GM20431 (cell line): Measurements from ENCODE around the gene RP9.
"Not testable (repeated sequence)": the region's sequence is repeated elsewhere in the genome, so short reads cannot be mapped to it uniquely, and the experiment has no call there.

Experiments
- in situ Hi-C: fragments of 300-500 bp; cut with MseI, MboI; formaldehyde crosslinking; loops from one replicate; pipeline ENCODE4 v1.15.0; 2020; ENCODE audit warnings: low sequenced_read_pairs; ENCODE audit not compliant: unreplicated experiment

Gene RP9

GRCh38 chr7:33107136-33108066 lies 1.8 kb downstream of the RP9 start:
- in situ Hi-C loops: no loop called here

GRCh38 chr7:33101906-33102305 lies 7.3 kb downstream of the RP9 start:
- in situ Hi-C loops: no loop called here

DNA sequence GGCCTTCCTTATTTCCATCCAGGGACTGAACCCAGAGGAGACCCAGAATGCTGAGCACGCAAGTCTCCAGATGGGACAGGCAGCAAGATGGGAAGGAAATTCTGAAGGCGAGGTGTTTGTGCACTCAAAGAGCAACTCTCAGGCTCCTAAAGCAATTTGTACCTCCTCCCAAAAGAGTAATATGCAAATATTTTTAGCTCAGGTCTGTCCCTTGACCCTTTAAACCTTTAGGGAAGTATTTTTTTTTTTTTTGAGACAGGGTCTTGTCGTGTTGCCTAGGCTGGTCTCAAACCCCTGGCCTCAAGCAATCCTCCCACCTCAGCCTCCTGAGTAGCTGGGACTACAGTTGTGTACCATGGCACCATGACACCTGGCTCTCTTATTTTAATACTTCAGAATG lies 8.4 kb downstream of the RP9 start:
- in situ Hi-C loops: no loop called here

- in situ Hi-C loops: no loop called here
Measured at GRCh38 chr7:33099154-33099940, 9.9 kb downstream of the RP9 start.

GRCh38 chr7:33094745-33095275 lies 14.4 kb downstream of the RP9 start:
- in situ Hi-C loops: not testable (repeated sequence)

GRCh38 chr7:33093266-33093665 lies 15.9 kb downstream of the RP9 start:
- in situ Hi-C loops: no loop called here

DNA sequence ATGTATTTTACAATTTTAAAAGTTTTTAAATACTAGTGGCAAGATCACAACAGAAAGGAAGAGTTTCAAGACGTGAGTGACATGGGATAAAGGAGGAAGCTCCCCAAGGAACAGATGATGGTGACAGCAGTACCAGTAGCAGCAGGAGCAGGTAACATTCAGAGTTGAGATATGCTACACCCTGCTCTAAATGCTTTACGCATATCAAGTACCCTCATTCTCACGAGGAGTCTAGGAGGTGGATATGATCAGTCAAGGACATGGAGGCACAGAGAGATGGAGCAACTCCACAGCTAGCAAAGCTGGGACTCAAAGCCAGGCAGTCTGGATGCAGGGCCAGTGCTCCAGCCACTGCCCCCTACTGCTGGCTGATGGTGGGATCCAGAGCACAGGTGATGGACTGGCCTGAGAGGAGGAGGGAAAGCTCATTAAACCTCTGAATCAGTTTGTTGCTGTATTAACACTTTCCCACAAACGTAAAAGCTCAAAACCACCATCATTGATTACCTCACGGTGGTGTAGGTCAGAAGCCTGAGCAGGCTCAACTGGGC lies 17.5 kb downstream of the RP9 start:
- in situ Hi-C loops: no loop called here

DNA sequence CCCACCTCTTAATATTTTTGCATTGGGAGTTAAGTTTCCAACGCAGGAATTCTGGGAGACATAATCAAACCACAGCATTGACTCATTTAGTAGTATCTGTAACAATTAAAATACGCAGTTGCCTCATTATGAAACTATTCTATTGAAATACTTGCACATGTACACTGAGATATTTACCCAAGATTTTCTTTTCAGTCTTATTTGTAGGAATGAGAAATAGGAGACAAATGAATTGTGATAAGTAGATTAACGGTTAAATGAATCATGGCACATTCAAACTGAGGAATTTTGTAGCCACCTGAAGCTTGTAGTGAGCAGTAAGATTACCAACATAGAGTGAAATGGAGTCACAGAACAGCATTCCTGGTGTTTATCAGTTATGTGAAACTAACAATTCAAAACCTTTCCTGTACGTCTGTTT lies 18.1 kb downstream of the RP9 start:
- in situ Hi-C loops: no loop called here

DNA sequence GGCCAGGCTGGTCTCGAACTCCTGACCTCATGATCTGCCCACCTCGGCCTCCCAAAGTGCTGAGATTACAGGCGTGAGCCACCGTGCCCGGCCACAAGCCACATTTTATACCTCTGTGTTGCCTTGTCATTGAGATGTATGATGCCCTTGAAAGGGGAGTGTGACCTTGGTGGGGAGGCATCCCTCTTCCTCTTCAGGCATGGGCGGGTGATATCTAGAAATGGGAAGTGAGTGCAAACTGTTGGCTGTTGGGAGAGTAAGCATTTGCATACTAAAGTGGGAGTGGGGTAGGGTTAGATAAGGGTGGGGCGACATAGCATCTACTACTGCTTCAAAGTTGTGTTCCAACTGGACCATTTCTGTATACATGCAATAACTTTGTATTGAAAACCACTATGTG lies 20.1 kb downstream of the RP9 start:
- in situ Hi-C loops: no loop called here

- in situ Hi-C loops: no loop called here
Measured at GRCh38 chr7:33087858-33088257, 21.3 kb downstream of the RP9 start.

DNA sequence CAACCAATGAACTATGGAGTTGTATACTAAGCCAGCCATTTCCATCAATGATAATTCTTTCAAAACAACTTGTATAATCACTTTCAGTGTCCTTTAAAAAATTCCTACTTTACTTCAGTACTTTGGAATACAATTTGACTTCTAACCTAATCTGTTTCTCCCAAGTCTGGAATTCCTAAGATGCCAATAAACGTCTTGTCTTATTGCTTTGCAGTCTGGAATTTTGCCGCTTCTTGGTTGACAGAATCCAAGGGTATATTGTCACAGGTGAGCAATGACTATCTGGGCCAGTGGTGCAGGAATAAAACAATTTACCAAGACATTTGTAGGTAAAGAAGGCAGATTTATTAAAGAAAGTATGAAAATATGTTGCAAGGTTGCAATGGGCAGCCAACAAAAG lies 21.8 kb downstream of the RP9 start:
- in situ Hi-C loops: no loop called here

- in situ Hi-C loops: no loop called here
Measured at GRCh38 chr7:33079763-33080690, 29.2 kb downstream of the RP9 start.

- in situ Hi-C loops: no loop called here
Measured at GRCh38 chr7:33079096-33079495, 30.1 kb downstream of the RP9 start.

DNA sequence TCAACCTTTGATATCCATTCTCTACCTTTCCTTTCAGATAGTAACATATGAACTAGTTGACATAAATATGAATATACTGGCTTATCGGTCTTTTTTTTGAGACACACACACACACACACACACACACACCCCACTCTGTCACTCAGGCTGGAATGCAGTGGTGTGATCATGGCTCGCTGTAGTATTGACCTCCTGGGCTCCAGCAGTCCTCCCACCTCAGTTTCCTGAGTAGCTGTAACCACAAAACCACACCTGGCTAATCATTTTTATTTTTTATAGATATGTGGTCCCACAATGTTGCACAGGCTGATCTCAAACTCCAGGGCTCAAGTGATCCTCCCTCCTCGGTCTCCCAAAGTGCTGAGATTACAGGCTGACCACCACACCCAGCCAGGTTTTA lies 32.5 kb downstream of the RP9 start:
- in situ Hi-C loops: no loop called here

DNA sequence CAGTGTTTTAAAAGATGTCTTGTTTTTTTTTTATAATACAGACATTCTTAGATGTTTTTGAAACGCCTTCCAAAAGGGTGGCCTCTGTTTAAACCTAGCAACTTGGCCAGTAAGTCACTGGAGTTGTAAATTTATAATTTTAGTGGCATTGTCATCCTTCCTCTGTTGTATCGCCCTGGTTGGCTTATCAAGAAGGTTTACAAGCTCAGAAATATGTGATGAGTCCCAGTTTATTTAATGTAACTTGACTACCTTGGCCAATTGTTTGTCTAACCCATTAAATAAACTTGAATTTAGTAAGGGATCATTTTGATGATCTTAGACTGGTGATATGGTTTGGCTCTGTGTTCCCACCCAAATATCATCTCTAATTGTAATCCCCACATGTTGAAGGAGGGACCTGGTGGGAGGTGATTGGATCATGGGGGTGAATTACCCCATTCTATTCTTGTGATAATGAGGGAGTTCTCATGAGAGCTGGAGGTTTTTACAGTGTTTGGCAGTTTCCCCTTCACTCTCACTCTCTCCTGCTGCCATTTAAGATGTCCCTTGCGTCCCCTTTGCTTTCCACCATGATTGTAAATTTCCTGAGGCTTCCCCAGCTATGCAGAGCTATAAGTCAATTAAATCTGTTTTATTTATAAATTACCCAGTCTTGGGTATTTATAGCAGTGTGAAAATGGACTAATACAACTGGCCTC lies 33.2 kb downstream of the RP9 start:
- in situ Hi-C loops: no loop called here

DNA sequence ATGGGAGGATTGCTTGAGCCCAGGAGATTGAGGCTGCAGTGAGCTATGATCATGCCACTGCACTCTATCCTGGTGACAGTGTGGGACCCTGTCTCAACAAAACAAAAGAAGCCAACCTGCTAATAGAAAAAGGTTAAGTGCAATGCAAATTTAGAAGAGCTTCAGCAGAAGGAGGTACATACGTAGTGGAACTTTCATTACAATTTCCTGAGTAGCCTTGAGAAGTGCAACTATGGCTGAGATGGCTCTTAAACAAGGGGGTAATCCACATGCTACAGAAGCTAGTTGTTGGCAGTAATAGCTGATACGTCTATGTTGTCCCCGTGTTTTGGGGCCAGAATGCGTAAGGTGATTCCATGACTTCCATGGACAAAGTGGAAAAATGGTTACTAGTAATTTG lies 36.0 kb downstream of the RP9 start:
- in situ Hi-C loops: no loop called here

DNA sequence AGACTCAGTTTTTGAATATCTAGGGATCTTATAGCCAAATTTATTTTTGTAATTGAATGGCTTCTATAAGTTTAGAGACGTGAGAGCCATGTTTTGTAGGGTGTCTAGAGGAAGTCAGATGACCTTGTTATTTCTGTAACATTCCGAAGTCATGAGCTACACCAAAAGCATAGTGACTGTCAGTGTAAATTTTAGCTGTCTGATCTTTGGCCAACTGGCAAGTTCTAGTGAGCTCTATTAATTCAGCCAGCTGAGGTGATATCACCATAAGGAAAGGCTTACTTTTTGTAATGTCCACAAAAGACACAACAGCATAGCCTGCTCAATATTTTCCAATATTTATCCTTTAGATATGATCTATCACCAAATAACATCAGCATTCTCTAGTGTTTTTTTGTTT lies 36.7 kb downstream of the RP9 start:
- in situ Hi-C loops: no loop called here

DNA sequence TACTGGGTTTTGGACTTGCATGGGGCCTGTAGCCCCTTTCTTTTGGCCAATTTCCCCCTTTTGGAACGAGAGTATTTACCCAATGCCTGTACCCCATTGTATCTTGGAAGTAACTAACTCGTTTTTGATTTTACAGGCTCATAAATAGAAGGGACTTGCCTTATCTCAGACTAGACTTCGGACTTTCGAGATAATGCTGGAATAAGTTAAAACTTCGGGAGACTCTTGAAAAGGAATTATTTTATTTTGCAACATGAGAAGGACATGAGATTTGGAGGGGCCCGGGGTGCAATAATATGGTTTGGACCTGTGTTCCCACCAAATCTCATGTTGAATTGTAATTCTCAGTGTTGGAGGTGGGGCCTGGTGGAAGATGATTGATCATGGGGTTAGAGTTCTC lies 38.4 kb downstream of the RP9 start:
- in situ Hi-C loops: no loop called here

GRCh38 chr7:33070277-33070676 lies 38.9 kb downstream of the RP9 start:
- in situ Hi-C loops: no loop called here
